Measurements from ENCODE around the gene EPHX1. TPM values are rescaled to one million over a fixed set of nuclear protein-coding genes. Genes with fewer than 3 reads are reported as not detected.

The EPHX1 gene
- total and polyA plus RNA-seq, 2 of the 8 experiments (the other 6 are each of a cell fraction or from before 2014, with no cell fraction given) = 45.3 to 79.1 TPM

DNA sequence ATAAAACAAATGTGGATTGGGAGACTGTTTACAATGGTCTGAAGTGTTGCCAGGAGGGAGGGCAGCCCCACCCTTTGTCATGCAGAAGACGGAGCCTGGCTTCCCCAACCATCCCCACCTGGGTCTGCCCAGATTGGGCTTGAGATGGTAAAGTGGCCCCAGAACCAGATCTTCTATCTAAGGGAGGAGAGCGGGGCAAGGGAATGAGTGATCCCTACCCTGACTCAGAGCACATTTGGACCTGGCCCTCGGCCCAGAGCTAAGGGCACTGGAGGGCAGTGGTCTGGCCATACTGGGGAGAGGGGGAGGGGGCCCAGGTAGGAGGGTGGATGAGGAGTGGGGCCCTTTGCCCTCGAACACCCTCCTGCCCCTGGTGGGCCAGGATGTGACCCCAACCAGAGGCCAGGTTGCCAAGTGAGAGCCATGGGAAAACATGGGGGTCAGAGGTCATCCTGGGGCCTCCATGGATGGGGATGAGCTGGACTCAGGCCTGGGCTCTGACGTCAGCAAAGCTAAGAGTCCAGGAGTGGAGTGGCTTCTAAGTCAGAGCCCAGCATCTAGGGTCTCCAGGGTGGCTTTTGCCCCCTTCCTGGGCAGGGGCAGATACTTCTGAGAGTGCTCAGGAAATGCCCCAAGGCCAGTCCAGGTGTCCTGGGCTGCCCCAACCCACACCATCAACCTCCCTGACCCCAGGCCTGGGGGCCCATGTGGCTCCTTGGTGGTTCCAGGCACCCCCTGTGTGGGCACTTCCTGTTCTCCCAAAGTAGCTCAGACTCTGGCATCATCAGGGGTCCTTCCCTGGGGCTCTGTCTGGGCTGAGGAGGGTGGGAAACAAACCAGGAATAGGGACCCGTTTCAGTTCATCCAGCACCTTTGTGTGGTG lies 80.7 kb downstream of the EPHX1 start:
- Histone ChIP-seq H3K36me3 (ENCODE audit: control insufficient read depth in 2 of 4, insufficient read depth in 4 of 4, low read length in 3 of 4) (no peaks in the 10 kb centered on the region), H2BK5ac (ENCODE audit: low read depth, low read length) (peak overlapping the region; percentile 88; the same call in 1 of the 2 replicates), H3K14ac (ENCODE audit: insufficient read length) (no peak overlapping the region), H2AK5ac (ENCODE audit: low read depth, low read length) (peak overlapping the region; percentile 95), H2BK15ac (ENCODE audit: low read length) (peak overlapping the region; percentile 81), H3K9me3 (ENCODE audit: insufficient read depth in 2 of 2, low read depth in 1 of 2, low read length in 1 of 2) (no peaks in the 10 kb centered on the region), H3K4me1 (replicated peaks in 1 of 4; ENCODE audit: control insufficient read depth in 3 of 4, insufficient read depth in 4 of 4, low read length in 3 of 4) (peaks cover 10 to 34% (median 22%) of the 10 kb centered on the region in 4 experiments), H3K27ac (ENCODE audit: low read depth, low read length) (no peak overlapping the region), H3K27me3 (replicated peaks in 1 of 4; ENCODE audit: control insufficient read depth in 3 of 4, extremely low read depth in 1 of 4, insufficient read depth in 3 of 4, low read length in 3 of 4) (peaks cover 0 to 14% (median 6%) of the 10 kb centered on the region in 4 experiments; a peak in 4 of 7 replicates), H2BK120ac (replicated peaks; ENCODE audit: low read depth, low read length) (peak overlapping the region; percentile 44), H4K8ac (ENCODE audit: extremely low read depth, insufficient read depth, low read length) (no peak overlapping the region), H2BK20ac (ENCODE audit: low read length) (peak overlapping the region; percentile 90; the same call in 1 of the 2 replicates), H3K56ac (replicated peaks; ENCODE audit: insufficient read length, low read depth, low read length) (no peak overlapping the region), H3K4me2 (ENCODE audit: insufficient read depth in 1 of 2, low read depth in 2 of 2, low read length in 2 of 2) (peak overlapping the region in 1 of 2 experiments; percentile 45; a peak in 3 of 4 replicates), H3K4me3 (ENCODE audit: extremely low read depth in 1 of 4, insufficient read depth in 2 of 4, low read depth in 3 of 4, low read length in 4 of 4) (no peak overlapping the region), H3K9ac (replicated peaks in 1 of 4; ENCODE audit: extremely low read depth in 1 of 4, low read depth in 3 of 4, low read length in 3 of 4) (no peak overlapping the region), H4K5ac (ENCODE audit: insufficient read length, low read depth, low read length) (no peak overlapping the region), H3K79me1 (ENCODE audit: low read depth, low read length) (no peaks in the 10 kb centered on the region), H3K79me2 (ENCODE audit: control insufficient read depth in 1 of 2, insufficient read depth in 2 of 2, low read length in 2 of 2) (no peaks in the 10 kb centered on the region), H2BK12ac (ENCODE audit: low read depth, low read length) (peak overlapping the region; percentile 96), H4K91ac (replicated peaks; ENCODE audit: insufficient read length, low read length) (peak overlapping the region; percentile 95), H3K23ac (ENCODE audit: insufficient read length) (no peak overlapping the region), H4K20me1 (replicated peaks in 1 of 2; ENCODE audit: control insufficient read depth in 1 of 2, insufficient read depth in 2 of 2, low read length in 2 of 2) (no peaks in the 10 kb centered on the region), H3K4ac (replicated peaks; ENCODE audit: insufficient read length, low read depth, low read length) (peak overlapping the region; percentile 71), H3K23me2 (ENCODE audit: low read depth, low read length) (no peaks in the 10 kb centered on the region; the same call in 1 of the 2 replicates), H2AFZ (ENCODE audit: low read length) (no peak overlapping the region), H3K18ac (ENCODE audit: extremely low read depth, low read length) (peak overlapping the region; percentile 93; the same call in 1 of the 2 replicates)
- CTCF ChIA-PET (ENCODE audit: partially characterized antibody) = interaction anchor here (0.6 to 21.3 kb wide), 7 partner anchors 8 to 118 kb away, joined by 3 to 406 read pairs (median 6); partner anchors contain the start of gene TMEM63A
- POLR2A ChIA-PET (ENCODE audit: partially characterized antibody) = interaction anchor here (0.8 to 5.7 kb wide), 10 partner anchors 8 to 45 kb away, joined by 3 to 27 read pairs (median 4); partner anchors contain the start of gene TMEM63A
- WGBS, 2 experiments (ENCODE audit: extremely low coverage in 1 of 2, insufficient coverage in 1 of 2, insufficient read length in 1 of 2, insufficient replicate concordance in 2 of 2, low coverage in 1 of 2, low lambda C conversion rate in 2 of 2, missing lambda C conversion rate in 1 of 2) = 67% methylated on average over 6 of the region's 6 CpGs; no CpG with 5 or more reads in 1 of the 2 experiments
- TF ChIP-seq SP2 (IDR thresholded peaks at IDR 0.05; ENCODE audit: low read length) (no peak), NANOG (IDR thresholded peaks at IDR 0.05; ENCODE audit: insufficient read depth, low read depth, low read length, poor library complexity, severe bottlenecking) (peak; percentile 64), EP300 (IDR thresholded peaks at IDR 0.05; ENCODE audit: borderline replicate concordance in 1 of 2, low read depth in 2 of 2, low read length in 2 of 2) (peak in 1 of 2 experiments; percentile 64; a peak in 1 of 3 replicates), TCF12 (IDR thresholded peaks at IDR 0.05; ENCODE audit: low read depth, low read length) (0 out of 2 replicates have a peak, but pooled peaks have one; percentile 37), SP1 (IDR thresholded peaks at IDR 0.05; ENCODE audit: low read depth, low read length) (0 out of 2 replicates have a peak, but pooled peaks have one; percentile 28), POU5F1 (IDR thresholded peaks at IDR 0.05; ENCODE audit: low read depth, low read length) (peak; percentile 96), TAF1 (IDR thresholded peaks at IDR 0.05; ENCODE audit: low read depth, low read length) (no peak), CTBP2 (IDR thresholded peaks at IDR 0.05; ENCODE audit: borderline replicate concordance, insufficient read depth, insufficient read length, low read length) (peak; percentile 17), CBX8 (IDR thresholded peaks at IDR 0.05; ENCODE audit: borderline replicate concordance, low read depth, low read length) (no peak)
- FAIRE-seq (no peak), DNase-seq (ENCODE audit: low read depth in 1 of 2, low spot score in 2 of 2) (no peak)
